ENCODE data around the gene RELL2. TPM values are rescaled to one million over a fixed set of nuclear protein-coding genes. Genes with fewer than 3 reads are reported as not detected.
A peak's percentile ranks its signal among the peaks of the same experiment; 100 is the strongest.

RELL2 gene
- total RNA-seq, 1 experiment from 2014 or later = 3.3 TPM

GRCh38 chr5:141602606-141603005, 34.2 kb upstream of the RELL2 start:
- no peaks in the 10 kb centered on the region for H3K27me3 ChIP-seq (ENCODE audit: insufficient read depth, low read depth)
- H3F3A ChIP-seq (ENCODE audit: insufficient read depth, low read depth) = peaks cover 25% of the 10 kb centered on the region
- H3K9me2 ChIP-seq (ENCODE audit: insufficient read depth) = no peaks in the 10 kb centered on the region
- peaks cover 31% of the 10 kb centered on the region for H4K20me1 ChIP-seq (ENCODE audit: insufficient read depth)
- peaks cover 87% of the 10 kb centered on the region for H3K79me2 ChIP-seq (ENCODE audit: low read depth)
- no TSS peak for BruUV-seq (replicated peaks)
- ChIA-PET POLR2A (ENCODE audit: unreplicated experiment) (interaction anchor here (0.6 kb wide), 1 partner anchor 283 kb away, joined by 4 read pairs; no protein-coding TSS in a partner anchor), CTCF (no interaction called here)
- no peak for TF ChIP-seq CTCF (conservative IDR thresholded peaks at IDR 0.05)
- DNase-seq = no peak
- H3K36me3 ChIP-seq (ENCODE audit: low read depth) = no peaks in the 10 kb centered on the region
- H3K4me2 ChIP-seq = no peak overlapping the region
- no peak overlapping the region for H2AFZ ChIP-seq
- no peak overlapping the region for H3K4me3 ChIP-seq
- no peak overlapping the region for H3K27ac ChIP-seq
- H3K9me3 ChIP-seq (ENCODE audit: insufficient read depth, low read depth) = no peaks in the 10 kb centered on the region
- peaks cover 24% of the 10 kb centered on the region for H3K4me1 ChIP-seq (replicated peaks; ENCODE audit: insufficient read depth)
- intact Hi-C loops (cut with micrococcal nuclease; ENCODE audit: unreplicated experiment) = no loop called here

GRCh38 chr5:141603923-141604717, 32.7 kb upstream of the RELL2 start:
- peaks cover 24% of the 10 kb centered on the region for H3K4me1 ChIP-seq (replicated peaks; ENCODE audit: insufficient read depth)
- H3K27ac ChIP-seq = peak overlapping the region; percentile 70
- BruUV-seq (replicated peaks) = no TSS peak
- H3K79me2 ChIP-seq (ENCODE audit: low read depth) = peaks cover 89% of the 10 kb centered on the region
- intact Hi-C loops (cut with micrococcal nuclease; ENCODE audit: unreplicated experiment) = loop anchor here (1.0 kb wide), 1 partner anchor 15 kb away; no protein-coding TSS in a partner anchor
- CTCF ChIA-PET = interaction anchor here (0.8 to 1.0 kb wide), 2 partner anchors 12 to 15 kb away, joined by 6 to 9 read pairs; partner anchors contain the start of gene DIAPH1
- peaks cover 25% of the 10 kb centered on the region for H3F3A ChIP-seq (ENCODE audit: insufficient read depth, low read depth)
- H2AFZ ChIP-seq = no peak overlapping the region
- no peaks in the 10 kb centered on the region for H3K27me3 ChIP-seq (ENCODE audit: insufficient read depth, low read depth)
- H3K36me3 ChIP-seq (ENCODE audit: low read depth) = no peaks in the 10 kb centered on the region
- DNase-seq = peak; percentile 73 to 94
- TF ChIP-seq CTCF (conservative IDR thresholded peaks at IDR 0.05) (no peak), EZH2 (IDR thresholded peaks at IDR 0.05; ENCODE audit: low read depth) (no peak)
- peak overlapping the region; percentile 46 for H3K4me2 ChIP-seq
- POLR2A ChIA-PET (ENCODE audit: unreplicated experiment) = interaction anchor here (0.7 kb wide), 1 partner anchor 13 kb away, joined by 5 read pairs; no protein-coding TSS in a partner anchor
- no peak overlapping the region for H3K4me3 ChIP-seq
- no peaks in the 10 kb centered on the region for H3K9me2 ChIP-seq (ENCODE audit: insufficient read depth)
- peaks cover 39% of the 10 kb centered on the region for H4K20me1 ChIP-seq (ENCODE audit: insufficient read depth)
- H3K9me3 ChIP-seq (ENCODE audit: insufficient read depth, low read depth) = no peaks in the 10 kb centered on the region

- H2AFZ ChIP-seq = no peak overlapping the region
- H3K36me3 ChIP-seq (ENCODE audit: low read depth) = no peaks in the 10 kb centered on the region
- intact Hi-C loops (cut with micrococcal nuclease; ENCODE audit: unreplicated experiment) = no loop called here
- no peak overlapping the region for H3K4me2 ChIP-seq
- DNase-seq = no peak
- H3K79me2 ChIP-seq (ENCODE audit: low read depth) = peaks cover 89% of the 10 kb centered on the region
- no peaks in the 10 kb centered on the region for H3K9me2 ChIP-seq (ENCODE audit: insufficient read depth)
- H3K27ac ChIP-seq = peak overlapping the region; percentile 70
- H4K20me1 ChIP-seq (ENCODE audit: insufficient read depth) = peaks cover 47% of the 10 kb centered on the region
- no peak for TF ChIP-seq CTCF (conservative IDR thresholded peaks at IDR 0.05)
- TF ChIP-seq EZH2 (IDR thresholded peaks at IDR 0.05; ENCODE audit: low read depth) = no peak
- H3K27me3 ChIP-seq (ENCODE audit: insufficient read depth, low read depth) = no peaks in the 10 kb centered on the region
- peaks cover 24% of the 10 kb centered on the region for H3K4me1 ChIP-seq (replicated peaks; ENCODE audit: insufficient read depth)
- no TSS peak for BruUV-seq (replicated peaks)
- CTCF ChIA-PET = no interaction called here
- H3F3A ChIP-seq (ENCODE audit: insufficient read depth, low read depth) = peaks cover 33% of the 10 kb centered on the region
- H3K9me3 ChIP-seq (ENCODE audit: insufficient read depth, low read depth) = no peaks in the 10 kb centered on the region
- POLR2A ChIA-PET (ENCODE audit: unreplicated experiment) = no interaction called here
- H3K4me3 ChIP-seq = no peak overlapping the region
Measured at GRCh38 chr5:141605523-141606277, 31.1 kb upstream of the RELL2 start.

All from PC-9 (cell line).